Pancreas (tissue), 10 donors: ENCODE data around the gene VILL. TPM values are rescaled to one million over a fixed set of nuclear protein-coding genes. Genes with fewer than 3 reads are reported as not detected.
A peak's percentile ranks its signal among the peaks of the same experiment; 100 is the strongest.

Experiments
- ATAC-seq, 4 donors: fragments of 200-7000 bp; cut with Tn5 transposase; one replicate each; pipeline versions ENCODE4 v1.8.0 to v1.9.1; 2020; ENCODE audit warnings: mild to moderate bottlenecking in 4 of 4, moderate library complexity in 4 of 4
- DNase-seq, 6 donors: peaks; one replicate each; pipeline ENCODE4 v3.0.0-alpha.2; 2020
- FAIRE-seq: peaks from 2 replicates; lab custom pipeline; 2012; peaks lifted over from hg19 to GRCh38; lab: Jason Lieb, UNC
- H3K27ac ChIP-seq, 4 donors: fragments of 200-600 bp; sonication (generic); 1 replicate in 3 of 4; 2 replicates in 1 of 4; pipeline versions ENCODE4 v1.5.0 to v1.8.0; 2020
- H3K27me3 ChIP-seq, 4 donors: fragments of 200-600 bp; one replicate each; pipeline ENCODE4 v1.8.0; 2021
- H3K36me3 ChIP-seq, 3 donors: fragments of 200-600 bp; sonication (generic) in 1 of 3; one replicate each; pipeline versions ENCODE4 v1.5.0 to v1.8.0; 2020 to 2021
- H3K4me1 ChIP-seq, 3 donors: fragments of 200-600 bp; one replicate each; pipeline ENCODE4 v1.8.0; 2021
- H3K4me3 ChIP-seq, 4 donors: fragments of 200-600 bp; sonication (generic) in 2 of 4; one replicate each; pipeline versions ENCODE4 v1.5.0 to v1.8.0; 2020 to 2021
- H3K9me3 ChIP-seq, 4 donors: fragments of 200-600 bp; one replicate each; pipeline ENCODE4 v1.8.0; 2021
- WGBS, 2 donors: extraction: QIAGEN DNeasy Blood & Tissue Kit; methylation state at CpG; one replicate each; pipeline ENCODE4 v1.1.7; 2013; 5-methylcytosine and 5-hydroxymethylcytosine counted together
- intact Hi-C, 3 donors: fragments of 100-400 bp; cut with DNase I; formaldehyde crosslinking; loops; one replicate each; pipeline versions ENCODE4 v1.11.1 to v1.14.2; 2022
- polyA plus RNA-seq, 2 donors: library from polyadenylated mRNA; stranded (reverse); fragments of 200-250 nt; gene quantifications; one replicate each; pipeline ENCODE4 v1.2.3, GENCODE V29; 2013
- total RNA-seq, 6 donors: library from RNA; stranded (reverse); fragmentation: NEBNext Ultra II Directional in 4 of 6; extraction: Animal tissue kit (Norgen Biotek cat#: 25700) in 4 of 6; gene quantifications; one replicate each; pipeline versions ENCODE4 v1.2.1 to v1.2.4, GENCODE V29; 2021 to 2023
- TF ChIP-seq, protein P1 (sequence below), 4 donors: fragments of 200-600 bp; sonication (generic) in 3 of 4; IDR thresholded peaks; one replicate each; pipeline versions ENCODE4 v1.5.0 to v1.8.0; 2021; ENCODE audit warnings: antibody characterized with exemption in 4 of 4
- donor health status: healthy with polysubstance abuse.
- donor health status: DM: no; HTN: no; CAD: no; lungs with moderate emphysema.
- donor health status: DM: no; HTN: no; CAD: no.
- donor health status: control.
- donor health status: control.
- donor health status: Bipolar disorder and iron deficiency.
- donor health status: DM: yes; HTN: yes; CAD: no.
- donor health status: DM: no; HTN: no; CAD: no.
- donor health status: DM: no; HTN: no; CAD: no.
- donor health status: DM: yes; HTN: yes; CAD: no.

VILL gene
- total and polyA plus RNA-seq, 8 donors, result 1.2 to 7.0 (median 3.8) TPM

GRCh38 chr3:38007754-38008090, 17.1 kb downstream of the VILL start:
- TF ChIP-seq, protein P1, sequence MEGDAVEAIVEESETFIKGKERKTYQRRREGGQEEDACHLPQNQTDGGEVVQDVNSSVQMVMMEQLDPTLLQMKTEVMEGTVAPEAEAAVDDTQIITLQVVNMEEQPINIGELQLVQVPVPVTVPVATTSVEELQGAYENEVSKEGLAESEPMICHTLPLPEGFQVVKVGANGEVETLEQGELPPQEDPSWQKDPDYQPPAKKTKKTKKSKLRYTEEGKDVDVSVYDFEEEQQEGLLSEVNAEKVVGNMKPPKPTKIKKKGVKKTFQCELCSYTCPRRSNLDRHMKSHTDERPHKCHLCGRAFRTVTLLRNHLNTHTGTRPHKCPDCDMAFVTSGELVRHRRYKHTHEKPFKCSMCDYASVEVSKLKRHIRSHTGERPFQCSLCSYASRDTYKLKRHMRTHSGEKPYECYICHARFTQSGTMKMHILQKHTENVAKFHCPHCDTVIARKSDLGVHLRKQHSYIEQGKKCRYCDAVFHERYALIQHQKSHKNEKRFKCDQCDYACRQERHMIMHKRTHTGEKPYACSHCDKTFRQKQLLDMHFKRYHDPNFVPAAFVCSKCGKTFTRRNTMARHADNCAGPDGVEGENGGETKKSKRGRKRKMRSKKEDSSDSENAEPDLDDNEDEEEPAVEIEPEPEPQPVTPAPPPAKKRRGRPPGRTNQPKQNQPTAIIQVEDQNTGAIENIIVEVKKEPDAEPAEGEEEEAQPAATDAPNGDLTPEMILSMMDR (IDR thresholded peaks at IDR 0.05), result no peak
- FAIRE-seq, result no peak
- H3K36me3 ChIP-seq, result peaks cover 0 to 12% (median 3%) of the 10 kb centered on the region in 3 donors
- no peaks in the 10 kb centered on the region for H3K9me3 ChIP-seq
- peaks cover 10 to 22% (median 11%) of the 10 kb centered on the region in 3 donors for H3K4me1 ChIP-seq
- H3K27me3 ChIP-seq, result no peaks in the 10 kb centered on the region
- WGBS, 2 donors, result 93% methylated on average over 7 of the region's 7 CpGs
- H3K27ac ChIP-seq, result no peak overlapping the region
- intact Hi-C loops, result no loop called here
- peak in 2 of 6 donors; percentile 21 to 59 for DNase-seq
- no peak overlapping the region for H3K4me3 ChIP-seq
- ATAC-seq, result no peak

DNA sequence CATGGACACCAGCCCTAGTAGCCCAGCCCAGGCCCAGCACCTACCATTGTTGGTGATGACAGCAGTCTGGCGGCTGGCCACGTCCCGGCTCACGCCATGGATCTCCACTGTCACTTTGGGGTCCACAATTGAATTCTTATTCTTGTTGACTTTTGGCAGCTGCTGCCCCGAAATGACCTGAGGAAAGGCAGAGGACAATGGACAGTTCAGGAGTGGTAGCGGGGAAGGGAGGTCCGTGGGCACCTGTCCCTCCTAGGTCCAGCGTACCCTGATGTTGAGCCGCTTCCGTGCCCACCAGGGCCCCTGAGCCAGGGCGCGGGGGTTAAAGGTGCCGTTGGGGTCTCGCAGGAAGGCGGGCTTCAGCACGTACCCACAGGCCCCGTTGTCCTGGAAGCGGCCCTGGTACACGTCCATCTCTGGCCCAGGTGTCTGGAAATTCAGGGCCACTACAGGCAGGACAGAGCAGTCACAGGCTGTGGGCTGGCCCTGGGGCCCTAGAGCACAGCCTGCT, 17.7 kb downstream of the VILL start:
- Histone ChIP-seq H3K27me3 (no peaks in the 10 kb centered on the region), H3K4me1 (peaks cover 10 to 22% (median 11%) of the 10 kb centered on the region in 3 donors), H3K4me3 (no peak overlapping the region), H3K9me3 (no peaks in the 10 kb centered on the region), H3K36me3 (peaks cover 0 to 12% (median 3%) of the 10 kb centered on the region in 3 donors), H3K27ac (no peak overlapping the region)
- ATAC-seq, result no peak
- 93 to 96% methylated on average over 19 of the region's 19 CpGs for WGBS, 2 donors
- DNase-seq, result peak in 2 of 6 donors; percentile 27 to 59
- TF ChIP-seq, protein P1 (IDR thresholded peaks at IDR 0.05), result no peak
- intact Hi-C loops, result no loop called here
- no peak for FAIRE-seq

- FAIRE-seq, result no peak
- H3K4me3 ChIP-seq, result no peak overlapping the region
Measured at GRCh38 chr3:38008971-38009580, 18.5 kb downstream of the VILL start.

DNA sequence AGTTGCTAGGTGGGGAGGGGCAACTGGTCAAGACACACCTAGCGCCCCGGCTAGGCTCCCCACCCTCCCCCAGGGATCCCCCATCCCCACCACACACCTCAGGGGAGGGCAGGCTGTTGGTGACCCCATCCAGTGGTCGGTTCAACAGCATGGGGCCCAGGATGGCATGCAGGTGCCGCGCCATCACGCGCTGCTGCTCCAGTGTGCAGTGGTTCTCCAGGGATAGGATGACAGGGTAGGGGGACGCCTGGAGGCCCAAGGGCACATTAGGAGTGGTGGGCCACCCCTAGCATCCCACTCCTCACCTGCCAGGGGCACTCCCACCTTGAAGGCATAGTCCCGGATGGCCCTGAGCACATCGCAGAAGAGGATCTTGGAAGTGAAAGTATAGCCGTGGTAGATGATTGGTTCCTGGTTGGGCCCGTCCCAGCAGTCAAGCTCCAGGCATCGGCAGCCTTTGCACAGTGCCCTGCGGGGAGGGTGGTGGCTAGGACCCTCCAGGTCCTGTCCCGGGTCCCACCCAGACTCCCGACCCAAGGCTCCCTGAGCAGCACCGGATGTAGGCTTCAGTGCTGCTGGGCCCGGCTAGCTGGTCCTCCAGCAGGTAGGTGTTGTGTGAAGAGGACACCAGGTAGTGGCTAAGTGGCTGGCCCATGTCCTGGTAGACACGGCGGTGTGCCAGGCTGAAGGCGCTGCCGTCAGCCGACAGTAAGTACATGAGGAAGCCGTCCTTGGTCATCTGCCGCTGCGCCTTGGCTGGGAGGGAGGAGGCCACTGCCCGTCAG, 19.4 kb downstream of the VILL start:
- intact Hi-C loops, result no loop called here
- Histone ChIP-seq H3K9me3 (no peaks in the 10 kb centered on the region), H3K27me3 (no peaks in the 10 kb centered on the region), H3K4me3 (no peak overlapping the region), H3K4me1 (peaks cover 0 to 9% (median 0%) of the 10 kb centered on the region in 3 donors), H3K36me3 (peaks cover 0 to 12% (median 3%) of the 10 kb centered on the region in 3 donors), H3K27ac (no peak overlapping the region)
- TF ChIP-seq, protein P1 (IDR thresholded peaks at IDR 0.05), result no peak
- FAIRE-seq, result no peak
- peak in 3 of 6 donors; percentile 21 to 71 (median 49) for DNase-seq
- ATAC-seq, result no peak
- 92 to 93% methylated on average over 27 of the region's 27 CpGs for WGBS, 2 donors

More at GRCh38 chr3:38008971-38009580, 18.5 kb downstream of the VILL start:
- TF ChIP-seq, protein P1 (IDR thresholded peaks at IDR 0.05), result no peak
- Histone ChIP-seq H3K4me1 (peaks cover 5 to 18% (median 6%) of the 10 kb centered on the region in 3 donors), H3K36me3 (peaks cover 0 to 12% (median 3%) of the 10 kb centered on the region in 3 donors), H3K27me3 (no peaks in the 10 kb centered on the region), H3K9me3 (no peaks in the 10 kb centered on the region), H3K27ac (no peak overlapping the region)
- 85 to 88% methylated on average over 16 of the region's 16 CpGs for WGBS, 2 donors
- intact Hi-C loops, result no loop called here
- DNase-seq, result peak in 2 of 6 donors; percentile 12 to 54
- no peak for ATAC-seq
